Thyroid gland (tissue), 4 donors: Measurements from ENCODE around the gene ITPRID2. TPM values are rescaled to one million over a fixed set of nuclear protein-coding genes. Genes with fewer than 3 reads are reported as not detected.

Experiments used
- DNase-seq, 2 donors: peaks; one replicate each; pipeline ENCODE4 v3.0.0-alpha.2; 2019
- H3K27ac ChIP-seq, 3 donors: fragments of 200-600 bp; sonication (generic); 1 replicate in 2 of 3; 2 replicates in 1 of 3; pipeline ENCODE4 v1.5.1; 2016 to 2019; ENCODE audit warnings: mild to moderate bottlenecking in 1 of 3, moderate library complexity in 1 of 3
- H3K27me3 ChIP-seq: fragments of 200-600 bp; sonication (generic); one replicate; pipeline ENCODE4 v1.5.1; 2019
- H3K36me3 ChIP-seq, 2 donors: fragments of 200-600 bp; sonication (generic); one replicate each; pipeline ENCODE4 v1.5.1; 2016 to 2019
- H3K4me1 ChIP-seq, 2 donors: fragments of 200-600 bp; sonication (generic); one replicate each; pipeline ENCODE4 v1.5.1; 2017 to 2019
- H3K4me3 ChIP-seq, 3 donors: fragments of 200-600 bp; sonication (generic); replicated peaks in 1 of 3; 1 replicate in 2 of 3; 2 replicates in 1 of 3; pipeline ENCODE4 v1.5.1; 2016; ENCODE audit warnings: mild to moderate bottlenecking in 1 of 3
- H3K9me3 ChIP-seq: fragments of 200-600 bp; sonication (generic); one replicate; pipeline ENCODE4 v1.5.1; 2017
- CTCF ChIP-seq, 6 experiments: fragments of 200-600 bp in 3 of 6; fragments of 450-650 bp in 3 of 6; sonication (generic) in 3 of 6; IDR thresholded peaks; one replicate each; pipeline ENCODE4 v1.5.1; 2016 to 2019; ENCODE audit warnings: antibody characterized with exemption in 6 of 6, mild to moderate bottlenecking in 2 of 6, inconsistent platforms in 1 of 6, moderate library complexity in 1 of 6
- POLR2A ChIP-seq, 2 donors: fragments of 450-650 bp; IDR thresholded peaks; one replicate each; pipeline ENCODE4 v1.6.1; 2017; ENCODE audit warnings: antibody characterized with exemption in 2 of 2, mild to moderate bottlenecking in 2 of 2, moderate library complexity in 1 of 2
- WGBS, 2 donors: methylation state at CpG; one replicate each; pipeline ENCODE4 v1.1.5; 2017; 5-methylcytosine and 5-hydroxymethylcytosine counted together
- intact Hi-C: fragments of 100-400 bp; cut with DNase I; formaldehyde crosslinking; loops from one replicate; pipeline ENCODE4 v1.15.1; 2023
- total RNA-seq, 4 donors: library from RNA; depleted of rRNA; stranded (reverse); fragments of >200 nt; gene quantifications; one replicate each; pipeline ENCODE4 v1.2.3, GENCODE V29; 2016

Gene ITPRID2
- total RNA-seq, 4 donors from 2014 or later, result 103 to 199 (median 143) TPM

GRCh38 chr2:181977661-181978350 is 86.3 kb downstream of the ITPRID2 start:
- 81 to 88% methylated on average over 5 of the region's 5 CpGs for WGBS, 2 donors
- no peak for TF ChIP-seq CTCF (IDR thresholded peaks at IDR 0.05)
- no peak for TF ChIP-seq POLR2A (IDR thresholded peaks at IDR 0.05)

GRCh38 chr2:181978351-181979150 is 87.0 kb downstream of the ITPRID2 start:
- Histone ChIP-seq H3K36me3 (no peaks in the 10 kb centered on the region), H3K9me3 (no peaks in the 10 kb centered on the region), H3K4me1 (no peaks in the 10 kb centered on the region), H3K4me3 (no peak overlapping the region), H3K27ac (no peak overlapping the region), H3K27me3 (no peaks in the 10 kb centered on the region)
- WGBS, 2 donors, result 75 to 84% methylated on average over 2 of the region's 2 CpGs
- TF ChIP-seq POLR2A (IDR thresholded peaks at IDR 0.05) (no peak), CTCF (IDR thresholded peaks at IDR 0.05) (no peak)
- DNase-seq, result no peak
- intact Hi-C loops, result no loop called here

More at GRCh38 chr2:181977661-181978350, 86.3 kb downstream of the ITPRID2 start:
- no peaks in the 10 kb centered on the region for H3K9me3 ChIP-seq
- no peaks in the 10 kb centered on the region for H3K36me3 ChIP-seq
- intact Hi-C loops, result no loop called here
- no peaks in the 10 kb centered on the region for H3K27me3 ChIP-seq
- H3K27ac ChIP-seq, result no peak overlapping the region
- no peaks in the 10 kb centered on the region for H3K4me1 ChIP-seq
- DNase-seq, result no peak
- H3K4me3 ChIP-seq, result no peak overlapping the region

Other genes with a start within 250 kb of the ITPRID2 start
- gene CERKL, start 234.6 kb upstream of the ITPRID2 start, total RNA-seq, result not detected
- gene NEUROD1, start 211.2 kb upstream of the ITPRID2 start, total RNA-seq, result not detected
- gene PPP1R1C, start 94.1 kb downstream of the ITPRID2 start, total RNA-seq, result 1 to 10 TPM in 1 of 4 donors, under 1 TPM in 1, not detected in 2; 0.78 to 2.8 TPM